IMR-90 (cell line): ENCODE measurements around the gene CACNG8. TPM values are rescaled to one million over a fixed set of nuclear protein-coding genes. Genes with fewer than 3 reads are reported as not detected.

Experiments used
- ATAC-seq: fragments of 200-7000 bp; cut with Tn5 transposase; 2 replicates; pipeline ENCODE4 v1.9.1; 2020; ENCODE audit warnings: low read depth, mild to moderate bottlenecking, moderate library complexity
- BruUV-seq: library from RNA; stranded (reverse); fragments of 400-500 nt; replicated peaks from 2 replicates; lab custom pipeline; 2021; lab: Mats Ljungman, UMichigan
- CTCF ChIA-PET: fragments of 300-600 bp; formaldehyde crosslinking; extraction: SDS; loops from one replicate; lab custom pipeline; 2021; ENCODE audit warnings: antibody characterized with exemption; lab: Yijun Ruan, JAX
- POLR2A ChIA-PET: fragments of 300-600 bp; sonication (Branson Sonifier 250); formaldehyde crosslinking; loops from one replicate; lab custom pipeline; 2022; ENCODE audit warnings: antibody characterized with exemption; ENCODE audit not compliant: unreplicated experiment; lab: Charles Lee
- DNase-seq: peaks from one replicate; pipeline ENCODE4 v3.0.0; 2013
- H2AFZ ChIP-seq: replicated peaks from 2 replicates; pipeline ENCODE3; 2013; ENCODE audit warnings: low read length, mild to moderate bottlenecking; ENCODE audit not compliant: poor library complexity
- H2AK5ac ChIP-seq: 2 replicates; pipeline ENCODE4 v1.6.1; 2013; ENCODE audit warnings: low read depth, low read length, inconsistent platforms
- H2AK9ac ChIP-seq: replicated peaks from 2 replicates; pipeline ENCODE3; 2013; ENCODE audit warnings: mild to moderate bottlenecking, low read depth, low read length, moderate library complexity; ENCODE audit not compliant: poor library complexity
- H2BK120ac ChIP-seq: 2 replicates; pipeline ENCODE4 v1.6.1; 2013; ENCODE audit warnings: low read depth, low read length, inconsistent platforms
- H2BK15ac ChIP-seq: 3 replicates; pipeline ENCODE4 v1.6.1; 2013; ENCODE audit warnings: low read depth, low read length, inconsistent platforms
- H2BK20ac ChIP-seq: 2 replicates; pipeline ENCODE4 v1.6.1; 2013; ENCODE audit warnings: low read depth, mild to moderate bottlenecking, inconsistent platforms, low read length, moderate library complexity
- H2BK5ac ChIP-seq: 2 replicates; pipeline ENCODE4 v1.6.1; 2013; ENCODE audit warnings: mild to moderate bottlenecking, low read depth, low read length, inconsistent platforms; ENCODE audit not compliant: poor library complexity, severe bottlenecking
- H3K14ac ChIP-seq: replicated peaks from 2 replicates; pipeline ENCODE4 v1.6.1; 2013; ENCODE audit warnings: low read depth, low read length, inconsistent platforms
- H3K18ac ChIP-seq: 2 replicates; pipeline ENCODE4 v1.6.1; 2013; ENCODE audit warnings: low read depth, low read length, control low read depth
- H3K23ac ChIP-seq: 2 replicates; pipeline ENCODE4 v1.6.1; 2013; ENCODE audit warnings: low read depth, low read length, inconsistent platforms
- H3K27ac ChIP-seq: 2 replicates; pipeline ENCODE4 v1.5.1; 2013; ENCODE audit warnings: mild to moderate bottlenecking, control low read depth, low read length; ENCODE audit not compliant: insufficient read depth
- H3K27me3 ChIP-seq: 2 replicates; pipeline ENCODE4 v1.6.1; 2013; ENCODE audit warnings: low read length; ENCODE audit not compliant: control insufficient read depth, insufficient read depth
- H3K36me3 ChIP-seq: 2 replicates; pipeline ENCODE4 v1.6.1; 2013; ENCODE audit warnings: low read length, mixed read lengths; ENCODE audit not compliant: control insufficient read depth, insufficient read depth
- H3K4ac ChIP-seq: 2 replicates; pipeline ENCODE4 v1.6.1; 2013; ENCODE audit warnings: low read depth, low read length, inconsistent platforms
- H3K4me1 ChIP-seq: 2 replicates; pipeline ENCODE4 v1.6.1; 2013; ENCODE audit warnings: low read length, mixed read lengths; ENCODE audit not compliant: control insufficient read depth, insufficient read depth
- H3K4me2 ChIP-seq: 2 replicates; pipeline ENCODE4 v1.6.1; 2013; ENCODE audit warnings: low read depth, mild to moderate bottlenecking, control low read depth, low read length, moderate library complexity
- H3K4me3 ChIP-seq: 2 replicates; pipeline ENCODE4 v1.5.1; 2013; ENCODE audit warnings: low read depth, mild to moderate bottlenecking, control low read depth, low read length, moderate library complexity; ENCODE audit not compliant: insufficient read depth
- H3K56ac ChIP-seq: 2 replicates; pipeline ENCODE4 v1.6.1; 2013; ENCODE audit warnings: low read length, inconsistent platforms; ENCODE audit not compliant: insufficient read depth; ENCODE audit errors: extremely low read depth
- H3K79me1 ChIP-seq, 2 experiments: 2 replicates each; pipeline ENCODE4 v1.6.1; 2013; ENCODE audit warnings: low read length in 2 of 2, inconsistent platforms in 1 of 2, low read depth in 1 of 2
- H3K9ac ChIP-seq: 2 replicates; pipeline ENCODE4 v1.6.1; 2013; ENCODE audit warnings: low read depth, low read length, control low read depth
- H3K9me1 ChIP-seq: 2 replicates; pipeline ENCODE4 v1.6.1; 2013; ENCODE audit warnings: low read length, inconsistent platforms; ENCODE audit not compliant: insufficient read depth
- H3K9me3 ChIP-seq: 2 replicates; pipeline ENCODE4 v1.6.1; 2013; ENCODE audit warnings: low read length; ENCODE audit not compliant: control insufficient read depth, insufficient read depth
- H4K20me1 ChIP-seq: 2 replicates; pipeline ENCODE4 v1.6.1; 2013; ENCODE audit warnings: low read length, inconsistent platforms; ENCODE audit not compliant: insufficient read depth
- H4K5ac ChIP-seq: 2 replicates; pipeline ENCODE4 v1.6.1; 2013; ENCODE audit warnings: mild to moderate bottlenecking, low read depth, low read length, control low read depth
- H4K8ac ChIP-seq, 2 experiments: 2 replicates each; pipeline ENCODE4 v1.6.1; 2013; ENCODE audit warnings: low read depth in 2 of 2, low read length in 2 of 2, control low read depth in 1 of 2, inconsistent platforms in 1 of 2
- H4K91ac ChIP-seq: 2 replicates; pipeline ENCODE4 v1.6.1; 2013; ENCODE audit warnings: low read depth, low read length, inconsistent platforms; ENCODE audit not compliant: insufficient read depth
- MXI1 ChIP-seq: IDR thresholded peaks from 2 replicates; pipeline ENCODE4 v1.6.1; 2012; ENCODE audit warnings: low read depth, mild to moderate bottlenecking, low read length, moderate library complexity, borderline replicate concordance
- NFE2L2 ChIP-seq: fragments of 150-350 bp; IDR thresholded peaks from 2 replicates; pipeline ENCODE4 v1.6.1; 2016; ENCODE audit warnings: low read depth, mild to moderate bottlenecking, low read length
- POLR2A ChIP-seq: IDR thresholded peaks from 2 replicates; pipeline ENCODE4 v1.6.1; 2012; ENCODE audit warnings: mild to moderate bottlenecking, low read depth, low read length
- RAD21 ChIP-seq: IDR thresholded peaks from 2 replicates; pipeline ENCODE4 v1.6.1; 2012; ENCODE audit warnings: low read length, improper control_type of control experiment
- WGBS, 2 experiments: methylation state at CpG; one replicate each; pipeline versions ENCODE4 v1.1.5 to v1.1.7; 2013; ENCODE audit warnings: missing lambda C conversion rate in 2 of 2; ENCODE audit not compliant: insufficient read length in 1 of 2; ENCODE audit errors: extremely low coverage in 2 of 2; 5-methylcytosine and 5-hydroxymethylcytosine counted together
- dilution Hi-C: fragments of 300-500 bp; cut with HindIII; formaldehyde crosslinking; loops from one replicate; pipeline ENCODE4 v1.14.3; 2018; ENCODE audit warnings: low sequenced_read_pairs; ENCODE audit not compliant: unreplicated experiment
- in situ Hi-C: fragments of 300-500 bp; cut with MboI; formaldehyde crosslinking; loops from 3 replicates; pipeline ENCODE4 v1.14.3; 2019; ENCODE audit warnings: low sequenced_read_pairs, inconsistent platforms, mixed read lengths
- intact Hi-C: fragments of 100-400 bp; cut with micrococcal nuclease; formaldehyde crosslinking; loops from 2 replicates; pipeline ENCODE4 v1.10.0; 2022
- polyA plus RNA-seq, 3 experiments: library from polyadenylated mRNA; depleted of rRNA; stranded (reverse); fragments of >200 nt; gene quantifications; 2 replicates each; pipeline ENCODE4 v1.2.3, GENCODE V29; 2012; ENCODE audit warnings: low replicate concordance in 1 of 3
- total RNA-seq: library from RNA; depleted of rRNA; stranded (reverse); fragments of >200 nt; gene quantifications from 2 replicates; pipeline ENCODE4 v1.2.3, GENCODE V29; 2012

CACNG8 gene
- total and polyA plus RNA-seq, 2 of the 4 experiments (the other 2 are of a cell fraction): 0.15 TPM; not detected in 1

DNA sequence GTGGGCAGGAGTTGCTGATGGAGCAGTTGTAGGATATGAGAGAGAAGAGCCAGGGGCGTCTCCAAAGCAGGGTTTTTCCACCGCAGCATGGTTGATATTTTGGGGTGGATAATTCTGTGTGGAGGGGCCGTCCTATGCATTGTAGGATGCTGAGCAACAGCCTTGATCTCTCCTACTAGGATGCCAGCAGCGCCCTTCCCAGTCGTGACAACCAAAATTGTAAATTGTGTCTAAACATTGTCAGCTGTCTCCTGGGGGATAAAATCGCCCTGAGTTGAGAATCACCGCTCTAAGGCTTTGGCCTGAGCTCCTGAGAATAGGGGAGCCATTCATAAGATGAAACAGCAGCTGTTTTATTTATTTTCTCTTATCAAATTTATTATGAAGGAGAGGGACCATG, 4.2 kb downstream of the CACNG8 start:
- Histone ChIP-seq H3K56ac (no peak overlapping the region), H3K14ac (no peak overlapping the region), H3K27me3 (peaks cover 32% of the 10 kb centered on the region), H2AK5ac (no peak overlapping the region), H3K9ac (no peak overlapping the region), H3K36me3 (no peaks in the 10 kb centered on the region), H3K9me1 (no peaks in the 10 kb centered on the region), H3K4me1 (no peaks in the 10 kb centered on the region), H2AK9ac (no peak overlapping the region), H2BK5ac (no peak overlapping the region), H3K9me3 (no peaks in the 10 kb centered on the region), H2BK20ac (no peak overlapping the region), H3K4ac (no peak overlapping the region), H3K27ac (no peak overlapping the region), H3K23ac (no peak overlapping the region), H2AFZ (no peak overlapping the region), H4K20me1 (no peaks in the 10 kb centered on the region), H2BK15ac (no peak overlapping the region), H4K91ac (no peak overlapping the region), H3K4me3 (no peak overlapping the region), H4K8ac (no peak overlapping the region), H2BK120ac (no peak overlapping the region), H3K18ac (no peak overlapping the region), H3K4me2 (no peak overlapping the region), H4K5ac (no peak overlapping the region), H3K79me1 (no peaks in the 10 kb centered on the region)
- in situ Hi-C loops: no loop called here
- BruUV-seq: no TSS peak
- dilution Hi-C loops: no loop called here
- TF ChIP-seq MXI1 (no peak), POLR2A (no peak), RAD21 (no peak), NFE2L2 (no peak)
- ATAC-seq (no peak), DNase-seq (no peak)
- POLR2A ChIA-PET: no interaction called here
- intact Hi-C loops: no loop called here
- CTCF ChIA-PET: no interaction called here
- WGBS, 2 experiments: 70% methylated on average over 2 of the region's 7 CpGs; no CpG with 5 or more reads in 1 of the 2 experiments
